Esophagus squamous epithelium (tissue), 4 donors: ENCODE data around the gene TRAF3IP1.

Experiments used
- CTCF ChIP-seq, 6 experiments: fragments of 450-650 bp in 4 of 6; fragments of 200-600 bp in 2 of 6; sonication (generic) in 2 of 6; IDR thresholded peaks; one replicate each; pipeline ENCODE4 v1.5.1; 2016 to 2019; ENCODE audit warnings: antibody characterized with exemption in 6 of 6, mild to moderate bottlenecking in 4 of 6, moderate library complexity in 4 of 6
- POLR2A ChIP-seq, 4 donors: fragments of 450-650 bp; IDR thresholded peaks; one replicate each; pipeline ENCODE4 v1.6.1; 2017; ENCODE audit warnings: antibody characterized with exemption in 4 of 4, mild to moderate bottlenecking in 4 of 4, moderate library complexity in 3 of 4

GRCh38 chr2:238336151-238336550, 15.8 kb downstream of the TRAF3IP1 start:
- TF ChIP-seq CTCF (IDR thresholded peaks at IDR 0.05), result no peak
- TF ChIP-seq POLR2A (IDR thresholded peaks at IDR 0.05), result no peak
